ENCODE measurements around the gene GCK. TPM values are rescaled to one million over a fixed set of nuclear protein-coding genes. Genes with fewer than 3 reads are reported as not detected.

Gene GCK
- total and polyA plus RNA-seq, 2 of the 13 experiments (the other 11 are each of a cell fraction or from before 2014, with no cell fraction given) = not detected

DNA sequence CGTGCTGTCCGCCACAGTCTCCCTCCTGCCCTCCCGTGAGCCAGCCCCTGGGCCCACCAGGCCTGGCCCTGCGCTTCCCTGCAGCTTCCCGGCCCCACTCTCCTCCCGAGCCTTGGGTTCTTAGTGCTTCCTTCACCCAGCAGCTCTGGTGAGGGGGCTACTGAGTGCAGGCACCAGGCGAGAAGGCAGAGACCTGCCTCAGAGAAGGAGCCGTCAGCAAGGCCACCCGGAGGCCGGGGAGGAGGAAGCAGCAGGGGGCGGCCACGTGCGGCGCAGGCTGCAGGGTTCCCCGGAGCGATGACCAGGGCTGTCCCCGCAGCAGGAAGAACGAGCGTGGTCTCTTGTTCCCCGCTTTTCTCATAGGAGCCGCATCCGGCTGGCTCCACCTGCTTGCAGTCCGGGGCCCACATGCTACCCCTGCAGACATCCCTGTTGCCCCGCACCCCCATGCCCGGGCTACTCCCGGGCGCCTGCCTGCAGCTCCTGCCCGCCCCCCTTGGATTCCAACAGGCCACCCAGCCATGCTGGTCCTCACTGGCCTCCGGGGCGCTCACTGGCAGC is 32.1 kb upstream of the GCK start (continued):
- TF ChIP-seq, protein P1, sequence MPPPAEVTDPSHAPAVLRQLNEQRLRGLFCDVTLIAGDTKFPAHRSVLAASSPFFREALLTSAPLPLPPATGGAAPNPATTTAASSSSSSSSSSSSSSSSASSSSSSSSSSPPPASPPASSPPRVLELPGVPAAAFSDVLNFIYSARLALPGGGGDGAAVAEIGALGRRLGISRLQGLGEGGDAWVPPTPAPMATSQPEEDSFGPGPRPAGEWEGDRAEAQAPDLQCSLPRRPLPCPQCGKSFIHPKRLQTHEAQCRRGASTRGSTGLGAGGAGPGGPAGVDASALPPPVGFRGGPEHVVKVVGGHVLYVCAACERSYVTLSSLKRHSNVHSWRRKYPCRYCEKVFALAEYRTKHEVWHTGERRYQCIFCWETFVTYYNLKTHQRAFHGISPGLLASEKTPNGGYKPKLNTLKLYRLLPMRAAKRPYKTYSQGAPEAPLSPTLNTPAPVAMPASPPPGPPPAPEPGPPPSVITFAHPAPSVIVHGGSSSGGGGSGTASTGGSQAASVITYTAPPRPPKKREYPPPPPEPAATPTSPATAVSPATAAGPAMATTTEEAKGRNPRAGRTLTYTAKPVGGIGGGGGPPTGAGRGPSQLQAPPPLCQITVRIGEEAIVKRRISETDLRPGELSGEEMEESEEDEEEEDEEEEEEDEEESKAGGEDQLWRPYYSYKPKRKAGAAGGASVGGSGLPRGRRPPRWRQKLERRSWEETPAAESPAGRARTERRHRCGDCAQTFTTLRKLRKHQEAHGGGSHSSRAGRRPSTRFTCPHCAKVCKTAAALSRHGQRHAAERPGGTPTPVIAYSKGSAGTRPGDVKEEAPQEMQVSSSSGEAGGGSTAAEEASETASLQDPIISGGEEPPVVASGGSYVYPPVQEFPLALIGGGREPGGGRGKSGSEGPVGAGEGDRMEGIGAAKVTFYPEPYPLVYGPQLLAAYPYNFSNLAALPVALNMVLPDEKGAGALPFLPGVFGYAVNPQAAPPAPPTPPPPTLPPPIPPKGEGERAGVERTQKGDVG (CRISPR knock-in tag; IDR thresholded peaks at IDR 0.05; ENCODE audit: borderline replicate concordance) = peak; percentile 85; the same call in 1 of the 2 replicates
- TF ChIP-seq PLSCR1 (CRISPR knock-in tag; IDR thresholded peaks at IDR 0.05; ENCODE audit: borderline replicate concordance) (no peak), ZNF777 (CRISPR knock-in tag; IDR thresholded peaks at IDR 0.05) (no peak), ZNF235 (CRISPR knock-in tag; IDR thresholded peaks at IDR 0.05; ENCODE audit: borderline replicate concordance) (no peak), CCDC6 (CRISPR knock-in tag; IDR thresholded peaks at IDR 0.05) (peak; percentile 85), FOXM1 (CRISPR knock-in tag; IDR thresholded peaks at IDR 0.05) (peak; percentile 84; the same call in 1 of the 2 replicates), ZNF687 (CRISPR knock-in tag; IDR thresholded peaks at IDR 0.05) (peak; percentile 99), ZBTB3 (CRISPR knock-in tag; IDR thresholded peaks at IDR 0.05; ENCODE audit: borderline replicate concordance, low read depth) (0 out of 2 replicates have a peak, but pooled peaks have one; percentile 26), ZNF619 (CRISPR knock-in tag; IDR thresholded peaks at IDR 0.05) (0 out of 2 replicates have a peak, but pooled peaks have one; percentile 61), ZNF737 (CRISPR knock-in tag; IDR thresholded peaks at IDR 0.05; ENCODE audit: borderline replicate concordance) (peak; percentile 83; the same call in 1 of the 2 replicates), KLF11 (CRISPR knock-in tag; IDR thresholded peaks at IDR 0.05) (no peak), SALL1 (CRISPR knock-in tag; IDR thresholded peaks at IDR 0.05) (peak; percentile 86), ZFY (CRISPR knock-in tag; IDR thresholded peaks at IDR 0.05) (peak; percentile 74), BRCA1 (CRISPR knock-in tag; IDR thresholded peaks at IDR 0.05) (no peak), YEATS2 (CRISPR knock-in tag; IDR thresholded peaks at IDR 0.05; ENCODE audit: borderline replicate concordance) (peak; percentile 45; the same call in 1 of the 2 replicates), KLF13 (CRISPR knock-in tag; IDR thresholded peaks at IDR 0.05) (peak; percentile 85; the same call in 1 of the 2 replicates), ZNF441 (CRISPR knock-in tag; IDR thresholded peaks at IDR 0.05; ENCODE audit: borderline replicate concordance) (no peak; the same call in 1 of the 2 replicates), ZBTB2 (CRISPR knock-in tag; IDR thresholded peaks at IDR 0.05; ENCODE audit: low read depth) (peak; percentile 37; the same call in 1 of the 2 replicates)
- TF ChIP-seq, protein P2, sequence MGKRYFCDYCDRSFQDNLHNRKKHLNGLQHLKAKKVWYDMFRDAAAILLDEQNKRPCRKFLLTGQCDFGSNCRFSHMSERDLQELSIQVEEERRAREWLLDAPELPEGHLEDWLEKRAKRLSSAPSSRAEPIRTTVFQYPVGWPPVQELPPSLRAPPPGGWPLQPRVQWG (CRISPR knock-in tag; IDR thresholded peaks at IDR 0.05; ENCODE audit: borderline replicate concordance, low read depth) = no peak

Data from HepG2 (cell line).